Smooth muscle cell (in vitro differentiated cells): Measurements from ENCODE around the gene FGD2. TPM values are rescaled to one million over a fixed set of nuclear protein-coding genes. Genes with fewer than 3 reads are reported as not detected.

Source experiments
- DNase-seq: peaks from one replicate; lab custom pipeline; 2025; ENCODE audit not compliant: unreplicated experiment; lab: John Stamatoyannopoulos, UW
- H2AFZ ChIP-seq: fragments of 200-600 bp; sonication (generic); 2 replicates; pipeline ENCODE4 v1.6.0; 2016; ENCODE audit warnings: antibody characterized with exemption, low read depth, mild to moderate bottlenecking
- H3F3A ChIP-seq: fragments of 200-600 bp; sonication (generic); 2 replicates; pipeline ENCODE4 v1.6.0; 2017; ENCODE audit warnings: antibody characterized with exemption, low read depth
- H3K27ac ChIP-seq: fragments of 200-600 bp; sonication (generic); 2 replicates; pipeline ENCODE4 v1.5.1; 2016; ENCODE audit warnings: low read depth, mild to moderate bottlenecking
- H3K27me3 ChIP-seq: fragments of 200-600 bp; sonication (generic); 2 replicates; pipeline ENCODE4 v1.6.1; 2016; ENCODE audit warnings: low read depth, mild to moderate bottlenecking
- H3K36me3 ChIP-seq: fragments of 200-600 bp; sonication (generic); 2 replicates; pipeline ENCODE4 v1.5.1; 2016; ENCODE audit warnings: low read depth
- H3K4me1 ChIP-seq: fragments of 200-600 bp; sonication (generic); 2 replicates; pipeline ENCODE4 v1.5.1; 2016; ENCODE audit warnings: low read depth
- H3K4me2 ChIP-seq: fragments of 200-600 bp; sonication (generic); 2 replicates; pipeline ENCODE4 v1.6.0; 2016; ENCODE audit warnings: mild to moderate bottlenecking
- H3K4me3 ChIP-seq: fragments of 200-600 bp; sonication (generic); 2 replicates; pipeline ENCODE4 v1.5.1; 2016; ENCODE audit warnings: mild to moderate bottlenecking
- H3K79me2 ChIP-seq: fragments of 200-600 bp; sonication (generic); 2 replicates; pipeline ENCODE4 v1.6.0; 2016; ENCODE audit warnings: low read depth, mild to moderate bottlenecking
- H3K9ac ChIP-seq: fragments of 200-600 bp; sonication (generic); 2 replicates; pipeline ENCODE4 v1.6.0; 2016; ENCODE audit warnings: low read depth
- H3K9me3 ChIP-seq: fragments of 200-600 bp; sonication (generic); replicated peaks from 2 replicates; pipeline ENCODE4 v1.5.1; 2016; ENCODE audit warnings: low read depth
- H4K20me1 ChIP-seq: fragments of 200-600 bp; sonication (generic); 2 replicates; pipeline ENCODE4 v1.6.0; 2016; ENCODE audit warnings: low read depth
- CTCF ChIP-seq: fragments of 200-600 bp; sonication (generic); IDR thresholded peaks from 2 replicates; pipeline ENCODE4 v1.5.1; 2017; ENCODE audit warnings: borderline replicate concordance, mild to moderate bottlenecking, antibody characterized with exemption; ENCODE audit not compliant: insufficient read depth, poor library complexity, severe bottlenecking
- WGBS: methylation state at CpG from one replicate; pipeline ENCODE4 v1.1.7; 2016; ENCODE audit warnings: low lambda C conversion rate; 5-methylcytosine and 5-hydroxymethylcytosine counted together
- polyA plus RNA-seq: library from polyadenylated mRNA; unstranded; fragments of >200 nt; fragmentation: Nextera tagmentation; extraction: Ambion mirVana; gene quantifications from 2 replicates; pipeline ENCODE4 v1.2.1, GENCODE V29; 2016
- total RNA-seq: library from RNA; depleted of rRNA; stranded (reverse); fragments of >200 nt; gene quantifications from 2 replicates; pipeline ENCODE4 v1.2.3, GENCODE V29; 2014

The FGD2 gene
- total and polyA plus RNA-seq, 2 experiments from 2014 or later: not detected

GRCh38 chr6:37059344-37060194 lies 54.1 kb downstream of the FGD2 start:
- 14% methylated on average over 19 of the region's 19 CpGs for WGBS
- peak overlapping the region; percentile 83 for H3K4me2 ChIP-seq
- peaks cover 20% of the 10 kb centered on the region for H3F3A ChIP-seq
- no peaks in the 10 kb centered on the region for H4K20me1 ChIP-seq
- no peak overlapping the region for H2AFZ ChIP-seq
- H3K79me2 ChIP-seq: no peaks in the 10 kb centered on the region
- peak overlapping the region; percentile 18 for H3K4me3 ChIP-seq
- peak overlapping the region; percentile 83 for H3K9ac ChIP-seq
- H3K27ac ChIP-seq: peak overlapping the region; percentile 96
- no peaks in the 10 kb centered on the region for H3K9me3 ChIP-seq
- H3K27me3 ChIP-seq: no peaks in the 10 kb centered on the region
- TF ChIP-seq CTCF: peak; percentile 76
- peaks cover 10% of the 10 kb centered on the region for H3K4me1 ChIP-seq
- peak; percentile 88 for DNase-seq
- H3K36me3 ChIP-seq: no peaks in the 10 kb centered on the region

- no peak overlapping the region for H3K4me3 ChIP-seq
- no peaks in the 10 kb centered on the region for H4K20me1 ChIP-seq
- peaks cover 10% of the 10 kb centered on the region for H3K4me1 ChIP-seq
- H3K27me3 ChIP-seq: no peaks in the 10 kb centered on the region
- no peaks in the 10 kb centered on the region for H3K79me2 ChIP-seq
- no peaks in the 10 kb centered on the region for H3K9me3 ChIP-seq
- DNase-seq: no peak
- 94% methylated on average over 4 of the region's 4 CpGs for WGBS
- H3K4me2 ChIP-seq: peak overlapping the region; percentile 83
- H3K36me3 ChIP-seq: no peaks in the 10 kb centered on the region
- H3K27ac ChIP-seq: peak overlapping the region; percentile 96
- no peak for TF ChIP-seq CTCF
- no peak overlapping the region for H2AFZ ChIP-seq
- peak overlapping the region; percentile 83 for H3K9ac ChIP-seq
- peaks cover 20% of the 10 kb centered on the region for H3F3A ChIP-seq
Observed at GRCh38 chr6:37060195-37060559, 54.7 kb downstream of the FGD2 start.

GRCh38 chr6:37061157-37061804 lies 55.8 kb downstream of the FGD2 start:
- Histone ChIP-seq H3K9me3 (no peaks in the 10 kb centered on the region), H3K4me1 (peaks cover 10% of the 10 kb centered on the region), H4K20me1 (no peaks in the 10 kb centered on the region), H3K9ac (no peak overlapping the region), H3K27me3 (no peaks in the 10 kb centered on the region), H3K36me3 (no peaks in the 10 kb centered on the region), H2AFZ (no peak overlapping the region), H3K4me3 (no peak overlapping the region), H3K27ac (no peak overlapping the region), H3K79me2 (no peaks in the 10 kb centered on the region), H3K4me2 (no peak overlapping the region), H3F3A (peaks cover 20% of the 10 kb centered on the region)
- 90% methylated on average over 11 of the region's 11 CpGs for WGBS
- DNase-seq: no peak
- TF ChIP-seq CTCF: no peak
